Measurements from ENCODE around the gene DERA.

DERA gene

GRCh38 chr12:16075887-16076286, 164.8 kb downstream of the DERA start:
- DNase-seq (ENCODE audit: low read depth in 2 of 2) = no peak

GRCh38 chr12:16076557-16076956, 165.4 kb downstream of the DERA start:
- no peak for DNase-seq (ENCODE audit: low read depth in 2 of 2)

- DNase-seq (ENCODE audit: low read depth in 2 of 2) = no peak
Observed at GRCh38 chr12:16076970-16077522, 165.9 kb downstream of the DERA start.

- DNase-seq (ENCODE audit: low read depth in 2 of 2) = no peak
Observed at GRCh38 chr12:16086462-16086861, 175.3 kb downstream of the DERA start.

GRCh38 chr12:16086942-16087341, 175.8 kb downstream of the DERA start:
- DNase-seq (ENCODE audit: low read depth in 2 of 2) = no peak

All from fibroblast of skin of left quadriceps (primary cell).